K562 (cell line): ENCODE measurements around the gene PPCDC. TPM values are rescaled to one million over a fixed set of nuclear protein-coding genes. Genes with fewer than 3 reads are reported as not detected.

Experiments used
- ETV1 ChIP-seq: fragments of 450-650 bp; conservative IDR thresholded peaks from 2 replicates; pipeline ENCODE4 v1.6.1; 2016; ENCODE audit warnings: missing genetic modification characterization, control low read depth, low read depth, missing compliant biosample characterization
- HDAC6 ChIP-seq: IDR thresholded peaks from 2 replicates; pipeline ENCODE4 v1.6.1; 2012; ENCODE audit warnings: low read depth, mild to moderate bottlenecking, control low read depth, inconsistent platforms, low read length, moderate library complexity
- MYBL2 ChIP-seq, 2 experiments: fragments of 450-650 bp in 1 of 2; sonication (generic) in 1 of 2; formaldehyde crosslinking in 1 of 2; IDR thresholded peaks; 2 replicates each; pipeline versions ENCODE4 v1.6.1 to v1.8.1; 2017 to 2022; ENCODE audit warnings: borderline replicate concordance in 1 of 2, inconsistent platforms in 1 of 2, low read depth in 1 of 2, mild to moderate bottlenecking in 1 of 2, missing genetic modification reagents in 1 of 2, moderate library complexity in 1 of 2
- PTBP1 ChIP-seq: fragments of 200-400 bp; formaldehyde crosslinking; IDR thresholded peaks from 2 replicates; pipeline ENCODE4 v1.6.1; 2017; ENCODE audit warnings: low read depth, low read length
- SIN3A ChIP-seq, 2 experiments: fragments of 150-350 bp in 1 of 2; IDR thresholded peaks; 2 replicates each; pipeline ENCODE4 v1.6.1; 2011 to 2016; ENCODE audit warnings: borderline replicate concordance in 2 of 2, low read depth in 2 of 2, low read length in 2 of 2, mild to moderate bottlenecking in 2 of 2, moderate library complexity in 2 of 2; ENCODE audit not compliant: control insufficient read depth in 1 of 2
- SMARCE1 ChIP-seq: fragments of 450-650 bp; IDR thresholded peaks from 2 replicates; pipeline ENCODE4 v1.7.1; 2016; ENCODE audit warnings: mild to moderate bottlenecking
- SNRNP70 ChIP-seq: fragments of 200-400 bp; formaldehyde crosslinking; optimal IDR thresholded peaks from 2 replicates; pipeline ENCODE3; 2017; ENCODE audit warnings: low read depth, low read length
- SRSF1 ChIP-seq: fragments of 200-400 bp; formaldehyde crosslinking; IDR thresholded peaks from 2 replicates; pipeline ENCODE4 v1.6.1; 2017; ENCODE audit warnings: mild to moderate bottlenecking, low read depth, low read length, moderate library complexity
- STAG1 ChIP-seq: sonication (generic); formaldehyde crosslinking; IDR thresholded peaks from 2 replicates; pipeline ENCODE4 v1.5.0; 2020; ENCODE audit warnings: missing genetic modification reagents, borderline replicate concordance
- TAF15 ChIP-seq: fragments of 200-400 bp; formaldehyde crosslinking; IDR thresholded peaks from 2 replicates; pipeline ENCODE4 v1.6.1; 2017; ENCODE audit warnings: mild to moderate bottlenecking, low read depth, low read length, moderate library complexity
- ZFPM2 ChIP-seq: fragments of 250-450 bp; sonication (Bioruptor Pico); IDR thresholded peaks from 2 replicates; pipeline ENCODE4 v1.5.1; 2022; ENCODE audit warnings: mild to moderate bottlenecking
- ZNF165 ChIP-seq: fragments of 250-450 bp; sonication (Bioruptor Pico); IDR thresholded peaks from 2 replicates; pipeline ENCODE4 v1.4.0; 2020; ENCODE audit warnings: borderline replicate concordance
- ZNF224 ChIP-seq: sonication (generic); formaldehyde crosslinking; IDR thresholded peaks from 2 replicates; pipeline ENCODE4 v1.8.0; 2022; ENCODE audit warnings: mild to moderate bottlenecking, missing genetic modification reagents
- ZNF384 ChIP-seq: IDR thresholded peaks from 2 replicates; pipeline ENCODE4 v1.6.1; 2012; ENCODE audit warnings: low read depth, low read length, improper control_type of control experiment
- polyA plus RNA-seq, 8 experiments: library from polyadenylated mRNA; depleted of rRNA in 4 of 8; stranded (reverse) in 5 of 8; unstranded in 3 of 8; fragments of >200 nt; fragmentation: Nextera tagmentation in 2 of 8; fragmentation: Illumina TruSeq in 1 of 8; extraction: Ambion mirVana in 2 of 8; extraction: Trizol in 1 of 8; gene quantifications; 2 replicates each; pipeline versions ENCODE4 v1.2.1 to v1.2.3, GENCODE V29; 2011 to 2014; ENCODE audit warnings: inconsistent platforms in 1 of 8, missing spikeins in 1 of 8
- total RNA-seq, 7 experiments: library from RNA; depleted of rRNA in 6 of 7; stranded (reverse); fragments of >200 nt in 6 of 7; fragmentation: Illumina TruSeq in 2 of 7; extraction: Trizol in 2 of 7; gene quantifications; 2 replicates each; pipeline versions ENCODE4 v1.2.1 to v1.2.3, GENCODE V29; 2011 to 2021; ENCODE audit warnings: low replicate concordance in 1 of 7
- TF ChIP-seq, protein P1 (sequence below): fragments of 450-650 bp; formaldehyde crosslinking; IDR thresholded peaks from 2 replicates; pipeline ENCODE4 v1.4.0; 2020; ENCODE audit warnings: mild to moderate bottlenecking
- TF ChIP-seq, protein P2 (sequence below): fragments of 250-450 bp; sonication (Bioruptor Pico); IDR thresholded peaks from 2 replicates; pipeline ENCODE4 v1.8.0; 2022; ENCODE audit warnings: moderate library complexity, mild to moderate bottlenecking, inconsistent platforms
- TF ChIP-seq, protein P3 (sequence below), 2 experiments: fragments of 450-650 bp; IDR thresholded peaks; 2 replicates each; pipeline ENCODE4 v1.6.1; 2018; ENCODE audit warnings: mild to moderate bottlenecking in 2 of 2, low read depth in 1 of 2; ENCODE audit not compliant: partially characterized antibody in 2 of 2
- TF ChIP-seq, protein P4 (sequence below): sonication (generic); formaldehyde crosslinking; IDR thresholded peaks from 2 replicates; pipeline ENCODE4 v1.8.0; 2023; ENCODE audit warnings: mild to moderate bottlenecking, missing genetic modification reagents
- TF ChIP-seq, protein P5 (sequence below): sonication (generic); formaldehyde crosslinking; IDR thresholded peaks from 2 replicates; pipeline ENCODE4 v1.8.0; 2022; ENCODE audit warnings: mild to moderate bottlenecking, missing genetic modification reagents

PPCDC gene
- total and polyA plus RNA-seq, 9 of the 15 experiments (the other 6 are each of a cell fraction or from before 2014, with no cell fraction given), result 10.9 to 53.6 (median 16.7) TPM

DNA sequence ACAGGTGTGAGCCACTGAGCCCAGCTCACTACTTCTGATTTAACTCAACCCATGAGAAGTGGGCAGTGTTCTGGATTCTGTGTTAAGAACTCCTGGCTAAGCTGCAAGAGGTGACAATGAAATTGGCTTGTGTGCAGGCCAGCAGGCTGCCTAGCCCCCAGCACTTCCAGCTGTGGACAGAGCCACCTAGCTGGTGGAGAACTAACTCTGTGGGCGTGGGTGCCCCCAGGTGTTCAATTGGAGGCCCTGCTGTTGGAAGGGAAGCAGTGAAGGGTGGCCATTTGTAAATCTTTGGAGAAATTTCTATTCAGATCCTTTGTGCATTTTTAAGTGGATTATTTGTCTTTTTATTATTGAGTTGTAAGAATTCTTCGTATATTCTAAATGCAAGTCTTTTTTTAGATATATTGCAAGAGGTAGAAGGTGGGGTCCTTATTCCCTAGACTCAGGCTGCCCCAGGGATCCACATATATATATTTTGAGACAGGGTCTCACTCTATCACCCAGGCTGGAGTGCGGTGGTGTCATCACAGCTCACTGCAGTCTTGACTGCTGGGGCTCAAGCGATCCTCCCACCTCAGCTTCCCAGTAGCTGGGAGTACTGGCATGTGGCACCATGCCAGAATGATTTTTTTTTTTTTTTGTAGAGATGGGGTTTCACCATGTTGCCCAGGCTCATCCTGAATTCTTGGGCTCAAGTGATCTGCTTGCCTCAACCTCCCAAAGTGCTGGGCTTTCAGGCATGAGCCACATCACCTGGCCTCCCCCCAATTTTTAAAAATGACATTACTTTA, 35.2 kb upstream of the PPCDC start (continued):
- TF ChIP-seq, protein P1, sequence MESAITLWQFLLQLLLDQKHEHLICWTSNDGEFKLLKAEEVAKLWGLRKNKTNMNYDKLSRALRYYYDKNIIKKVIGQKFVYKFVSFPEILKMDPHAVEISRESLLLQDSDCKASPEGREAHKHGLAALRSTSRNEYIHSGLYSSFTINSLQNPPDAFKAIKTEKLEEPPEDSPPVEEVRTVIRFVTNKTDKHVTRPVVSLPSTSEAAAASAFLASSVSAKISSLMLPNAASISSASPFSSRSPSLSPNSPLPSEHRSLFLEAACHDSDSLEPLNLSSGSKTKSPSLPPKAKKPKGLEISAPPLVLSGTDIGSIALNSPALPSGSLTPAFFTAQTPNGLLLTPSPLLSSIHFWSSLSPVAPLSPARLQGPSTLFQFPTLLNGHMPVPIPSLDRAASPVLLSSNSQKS (CRISPR knock-in tag), result no peak
- no peak for TF ChIP-seq PTBP1
- no peak for TF ChIP-seq SRSF1
- TF ChIP-seq SIN3A (IDR thresholded peaks at IDR 0.05; ENCODE audit: borderline replicate concordance in 2 of 2, control insufficient read depth in 1 of 2, low read depth in 2 of 2, low read length in 2 of 2), result peak; percentile 45 to 98; a peak in 2 of 4 replicates
- TF ChIP-seq, protein P2, sequence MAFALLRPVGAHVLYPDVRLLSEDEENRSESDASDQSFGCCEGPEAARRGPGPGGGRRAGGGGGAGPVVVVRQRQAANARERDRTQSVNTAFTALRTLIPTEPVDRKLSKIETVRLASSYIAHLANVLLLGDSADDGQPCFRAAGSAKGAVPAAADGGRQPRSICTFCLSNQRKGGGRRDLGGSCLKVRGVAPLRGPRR (CRISPR knock-in tag), result no peak
- TF ChIP-seq SNRNP70, result no peak
- no peak for TF ChIP-seq MYBL2 (IDR thresholded peaks at IDR 0.05; ENCODE audit: low read depth)
- no peak for TF ChIP-seq MYBL2 (CRISPR knock-in tag; IDR thresholded peaks at IDR 0.05; ENCODE audit: borderline replicate concordance)
- TF ChIP-seq ZNF165 (CRISPR knock-in tag), result no peak
- peak; percentile 82; the same call in 1 of the 2 replicates for TF ChIP-seq STAG1 (CRISPR knock-in tag)
- no peak for TF ChIP-seq ZFPM2 (CRISPR knock-in tag)
- TF ChIP-seq ETV1 (tag), result no peak
- no peak for TF ChIP-seq TAF15
- TF ChIP-seq, protein P3, sequence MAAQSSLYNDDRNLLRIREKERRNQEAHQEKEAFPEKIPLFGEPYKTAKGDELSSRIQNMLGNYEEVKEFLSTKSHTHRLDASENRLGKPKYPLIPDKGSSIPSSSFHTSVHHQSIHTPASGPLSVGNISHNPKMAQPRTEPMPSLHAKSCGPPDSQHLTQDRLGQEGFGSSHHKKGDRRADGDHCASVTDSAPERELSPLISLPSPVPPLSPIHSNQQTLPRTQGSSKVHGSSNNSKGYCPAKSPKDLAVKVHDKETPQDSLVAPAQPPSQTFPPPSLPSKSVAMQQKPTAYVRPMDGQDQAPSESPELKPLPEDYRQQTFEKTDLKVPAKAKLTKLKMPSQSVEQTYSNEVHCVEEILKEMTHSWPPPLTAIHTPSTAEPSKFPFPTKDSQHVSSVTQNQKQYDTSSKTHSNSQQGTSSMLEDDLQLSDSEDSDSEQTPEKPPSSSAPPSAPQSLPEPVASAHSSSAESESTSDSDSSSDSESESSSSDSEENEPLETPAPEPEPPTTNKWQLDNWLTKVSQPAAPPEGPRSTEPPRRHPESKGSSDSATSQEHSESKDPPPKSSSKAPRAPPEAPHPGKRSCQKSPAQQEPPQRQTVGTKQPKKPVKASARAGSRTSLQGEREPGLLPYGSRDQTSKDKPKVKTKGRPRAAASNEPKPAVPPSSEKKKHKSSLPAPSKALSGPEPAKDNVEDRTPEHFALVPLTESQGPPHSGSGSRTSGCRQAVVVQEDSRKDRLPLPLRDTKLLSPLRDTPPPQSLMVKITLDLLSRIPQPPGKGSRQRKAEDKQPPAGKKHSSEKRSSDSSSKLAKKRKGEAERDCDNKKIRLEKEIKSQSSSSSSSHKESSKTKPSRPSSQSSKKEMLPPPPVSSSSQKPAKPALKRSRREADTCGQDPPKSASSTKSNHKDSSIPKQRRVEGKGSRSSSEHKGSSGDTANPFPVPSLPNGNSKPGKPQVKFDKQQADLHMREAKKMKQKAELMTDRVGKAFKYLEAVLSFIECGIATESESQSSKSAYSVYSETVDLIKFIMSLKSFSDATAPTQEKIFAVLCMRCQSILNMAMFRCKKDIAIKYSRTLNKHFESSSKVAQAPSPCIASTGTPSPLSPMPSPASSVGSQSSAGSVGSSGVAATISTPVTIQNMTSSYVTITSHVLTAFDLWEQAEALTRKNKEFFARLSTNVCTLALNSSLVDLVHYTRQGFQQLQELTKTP (IDR thresholded peaks at IDR 0.05; ENCODE audit: low read depth in 1 of 2, partially characterized antibody in 2 of 2), result peak in 1 of 2 experiments; percentile 81
- no peak for TF ChIP-seq SMARCE1
- no peak for TF ChIP-seq HDAC6
- peak; percentile 40; the same call in 1 of the 2 replicates for TF ChIP-seq ZNF384
- TF ChIP-seq, protein P4, sequence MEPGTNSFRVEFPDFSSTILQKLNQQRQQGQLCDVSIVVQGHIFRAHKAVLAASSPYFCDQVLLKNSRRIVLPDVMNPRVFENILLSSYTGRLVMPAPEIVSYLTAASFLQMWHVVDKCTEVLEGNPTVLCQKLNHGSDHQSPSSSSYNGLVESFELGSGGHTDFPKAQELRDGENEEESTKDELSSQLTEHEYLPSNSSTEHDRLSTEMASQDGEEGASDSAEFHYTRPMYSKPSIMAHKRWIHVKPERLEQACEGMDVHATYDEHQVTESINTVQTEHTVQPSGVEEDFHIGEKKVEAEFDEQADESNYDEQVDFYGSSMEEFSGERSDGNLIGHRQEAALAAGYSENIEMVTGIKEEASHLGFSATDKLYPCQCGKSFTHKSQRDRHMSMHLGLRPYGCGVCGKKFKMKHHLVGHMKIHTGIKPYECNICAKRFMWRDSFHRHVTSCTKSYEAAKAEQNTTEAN (CRISPR knock-in tag), result no peak
- TF ChIP-seq, protein P5, sequence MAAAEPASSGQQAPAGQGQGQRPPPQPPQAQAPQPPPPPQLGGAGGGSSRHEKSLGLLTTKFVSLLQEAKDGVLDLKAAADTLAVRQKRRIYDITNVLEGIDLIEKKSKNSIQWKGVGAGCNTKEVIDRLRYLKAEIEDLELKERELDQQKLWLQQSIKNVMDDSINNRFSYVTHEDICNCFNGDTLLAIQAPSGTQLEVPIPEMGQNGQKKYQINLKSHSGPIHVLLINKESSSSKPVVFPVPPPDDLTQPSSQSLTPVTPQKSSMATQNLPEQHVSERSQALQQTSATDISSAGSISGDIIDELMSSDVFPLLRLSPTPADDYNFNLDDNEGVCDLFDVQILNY (CRISPR knock-in tag), result no peak
- TF ChIP-seq ZNF224, result no peak
